HG03025 (cell line): ENCODE measurements around the gene IARS2.
"Not testable (repeated sequence)": the region's sequence is repeated elsewhere in the genome, so short reads cannot be mapped to it uniquely, and the experiment has no call there.

ENCODE experiments used
- ATAC-seq: cut with Tn5 transposase; IDR thresholded peaks from one replicate; pipeline ENCODE4 v1.9.1; 2021; ENCODE audit warnings: mild to moderate bottlenecking, moderate library complexity; ENCODE audit not compliant: unreplicated experiment, low FRiP score

IARS2 gene

GRCh38 chr1:220094016-220094911 is at the start of gene IARS2:
IARS2 (plus strand) TSS chr1:220094132; CDS start chr1:220094217, 85 bp downstream.
- ATAC-seq, result peak; percentile 51

- no peak for ATAC-seq
Observed at GRCh38 chr1:220044678-220045355, 49.1 kb upstream of the IARS2 start.

GRCh38 chr1:220045356-220046051 is 48.4 kb upstream of the IARS2 start:
- ATAC-seq, result no peak

GRCh38 chr1:220046052-220046930 is 47.6 kb upstream of the IARS2 start, which contains the start of gene EPRS1:
EPRS1 (minus strand) TSS chr1:220046505; CDS start chr1:220046388, 117 bp downstream.
- peak; percentile 97 for ATAC-seq

GRCh38 chr1:220056374-220056773 is 37.6 kb upstream of the IARS2 start:
- no peak for ATAC-seq

GRCh38 chr1:220060876-220061275 is 33.1 kb upstream of the IARS2 start:
- no peak for ATAC-seq

- ATAC-seq, result no peak
Observed at GRCh38 chr1:220062629-220063028, 31.3 kb upstream of the IARS2 start.

- no peak for ATAC-seq
Observed at GRCh38 chr1:220067269-220068204, 26.4 kb upstream of the IARS2 start.

GRCh38 chr1:220076861-220077762 is 16.8 kb upstream of the IARS2 start:
- no peak for ATAC-seq

GRCh38 chr1:220077887-220078286 is 16.0 kb upstream of the IARS2 start:
- no peak for ATAC-seq

GRCh38 chr1:220084460-220084859 is 9.5 kb upstream of the IARS2 start:
- ATAC-seq, result no peak

- ATAC-seq, result not testable (repeated sequence)
Observed at GRCh38 chr1:220086261-220086686, 7.7 kb upstream of the IARS2 start.

GRCh38 chr1:220089650-220090556 is 4.0 kb upstream of the IARS2 start, which contains the start of gene BPNT1:
BPNT1 (minus strand) TSS chr1:220089788; CDS start chr1:220079846, 9,942 bp downstream.
- ATAC-seq, result peak; percentile 56

GRCh38 chr1:220092694-220093093 is 1.2 kb upstream of the IARS2 start:
- ATAC-seq, result no peak

GRCh38 chr1:220093361-220094015 is 444 bp upstream of the IARS2 start:
- peak; percentile 4 for ATAC-seq

GRCh38 chr1:220099826-220100225 is 5.9 kb downstream of the IARS2 start:
- no peak for ATAC-seq
